CD14-positive monocyte (primary cell): ENCODE results near the gene KLHDC7B. TPM values are rescaled to one million over a fixed set of nuclear protein-coding genes. Genes with fewer than 3 reads are reported as not detected.
A peak's percentile ranks its signal among the peaks of the same experiment; 100 is the strongest.

ENCODE experiments used
- DNase-seq, 3 donors: peaks; one replicate each; pipeline ENCODE4 v3.0.0-alpha.2; 2011 to 2022
- H2AFZ ChIP-seq: 2 replicates; pipeline ENCODE4 v1.6.0; 2012; ENCODE audit warnings: mild to moderate bottlenecking, low read depth, low read length, inconsistent platforms; ENCODE audit not compliant: insufficient read depth, poor library complexity, severe bottlenecking
- H3K27ac ChIP-seq, 2 donors: 1 replicate in 1 of 2; 2 replicates in 1 of 2; pipeline ENCODE4 v1.5.1; 2012 to 2013; ENCODE audit warnings: low read length in 2 of 2, control low read depth in 1 of 2, inconsistent platforms in 1 of 2, low read depth in 1 of 2, mild to moderate bottlenecking in 1 of 2
- H3K27me3 ChIP-seq, 2 donors: one replicate each; pipeline versions ENCODE4 v1.6.0 to v1.6.1; 2011 to 2013; ENCODE audit warnings: low read length in 2 of 2; ENCODE audit not compliant: control insufficient read depth in 2 of 2, insufficient read depth in 2 of 2
- H3K36me3 ChIP-seq, 2 donors: replicated peaks in 1 of 2; 1 replicate in 1 of 2; 2 replicates in 1 of 2; pipeline versions ENCODE4 v1.5.1 to v1.6.1; 2012 to 2013; ENCODE audit warnings: low read length in 2 of 2, control low read depth in 1 of 2, inconsistent platforms in 1 of 2, mild to moderate bottlenecking in 1 of 2; ENCODE audit not compliant: insufficient read depth in 2 of 2, control insufficient read depth in 1 of 2
- H3K4me1 ChIP-seq, 2 donors: 1 replicate in 1 of 2; 2 replicates in 1 of 2; pipeline versions ENCODE4 v1.5.1 to v1.6.1; 2012 to 2013; ENCODE audit warnings: low read length in 2 of 2, control low read depth in 1 of 2, inconsistent platforms in 1 of 2, mild to moderate bottlenecking in 1 of 2, moderate library complexity in 1 of 2; ENCODE audit not compliant: insufficient read depth in 2 of 2, control insufficient read depth in 1 of 2
- H3K4me2 ChIP-seq: replicated peaks from 2 replicates; pipeline ENCODE3; 2012; ENCODE audit warnings: low read length, moderate library complexity, mild to moderate bottlenecking; ENCODE audit not compliant: poor library complexity, severe bottlenecking; ENCODE audit errors: extremely low read depth
- H3K4me3 ChIP-seq, 3 experiments: fragments of 200-600 bp in 1 of 3; sonication (generic) in 1 of 3; replicated peaks in 1 of 3; 1 replicate in 2 of 3; 2 replicates in 1 of 3; pipeline ENCODE4 v1.5.1; 2011 to 2013; ENCODE audit warnings: low read length in 3 of 3, mild to moderate bottlenecking in 3 of 3, control low read depth in 2 of 3, low read depth in 2 of 3, inconsistent platforms in 1 of 3, moderate library complexity in 1 of 3
- H3K79me2 ChIP-seq: 2 replicates; pipeline ENCODE4 v1.6.0; 2012; ENCODE audit warnings: mild to moderate bottlenecking, control low read depth, inconsistent platforms, low read length, moderate library complexity; ENCODE audit not compliant: insufficient read depth
- H3K9ac ChIP-seq: 2 replicates; pipeline ENCODE4 v1.6.0; 2017; ENCODE audit warnings: low read length, mild to moderate bottlenecking; ENCODE audit not compliant: insufficient read depth, poor library complexity, severe bottlenecking
- H3K9me3 ChIP-seq, 2 donors: replicated peaks in 1 of 2; 1 replicate in 1 of 2; 2 replicates in 1 of 2; pipeline versions ENCODE4 v1.5.1 to v1.6.1; 2012 to 2013; ENCODE audit warnings: low read length in 2 of 2, control low read depth in 1 of 2; ENCODE audit not compliant: control insufficient read depth in 1 of 2, insufficient read depth in 1 of 2
- H4K20me1 ChIP-seq: 2 replicates; pipeline ENCODE4 v1.6.0; 2012; ENCODE audit warnings: mild to moderate bottlenecking, low read length, control low read depth, moderate library complexity; ENCODE audit not compliant: insufficient read depth
- H3K27ac Mint-ChIP-seq, 7 donors: one replicate each; pipeline ENCODE4 v1.8.0; 2020; ENCODE audit warnings: mild to moderate bottlenecking in 7 of 7, mixed read lengths in 7 of 7, moderate library complexity in 6 of 7, inconsistent platforms in 2 of 7
- H3K27me3 Mint-ChIP-seq, 3 donors: one replicate each; pipeline ENCODE4 v1.8.0; 2021 to 2022; ENCODE audit warnings: low read depth in 3 of 3, mild to moderate bottlenecking in 3 of 3, mixed read lengths in 3 of 3, moderate library complexity in 3 of 3, inconsistent platforms in 1 of 3
- H3K36me3 Mint-ChIP-seq, 2 donors: one replicate each; pipeline ENCODE4 v1.8.0; 2020; ENCODE audit warnings: mixed read lengths in 2 of 2, inconsistent platforms in 1 of 2, mild to moderate bottlenecking in 1 of 2
- H3K4me1 Mint-ChIP-seq: one replicate; pipeline ENCODE4 v1.8.0; 2020; ENCODE audit warnings: mild to moderate bottlenecking, mixed read lengths
- H3K4me3 Mint-ChIP-seq, 2 donors: one replicate each; pipeline ENCODE4 v1.8.0; 2020; ENCODE audit warnings: mild to moderate bottlenecking in 2 of 2, mixed read lengths in 2 of 2, moderate library complexity in 1 of 2
- H3K9me3 Mint-ChIP-seq, 7 donors: one replicate each; pipeline ENCODE4 v1.8.0; 2020 to 2022; ENCODE audit warnings: mixed read lengths in 7 of 7, mild to moderate bottlenecking in 6 of 7, moderate library complexity in 6 of 7, inconsistent platforms in 2 of 7
- CTCF ChIP-seq: fragments of 200-600 bp; IDR thresholded peaks from one replicate; pipeline ENCODE4 v1.8.0; 2022; ENCODE audit warnings: antibody characterized with exemption, mild to moderate bottlenecking
- WGBS: methylation state at CpG from one replicate; pipeline ENCODE4 v1.1.5; 2013; ENCODE audit warnings: missing lambda C conversion rate; ENCODE audit not compliant: insufficient coverage; 5-methylcytosine and 5-hydroxymethylcytosine counted together
- intact Hi-C, 2 donors: fragments of 100-400 bp; cut with micrococcal nuclease; formaldehyde crosslinking; loops; one replicate each; pipeline versions ENCODE4 v1.15.0 to v1.15.1; 2023
- polyA plus RNA-seq, 3 donors: library from polyadenylated mRNA; depleted of rRNA in 1 of 3; unstranded in 2 of 3; stranded (reverse) in 1 of 3; fragments of 300-500 nt in 2 of 3; fragments of >200 nt in 1 of 3; fragmentation: Illumina TruSeq in 2 of 3; gene quantifications; 1 replicate in 2 of 3; 2 replicates in 1 of 3; pipeline ENCODE4 v1.2.3, GENCODE V29; 2012 to 2021

The KLHDC7B gene
- polyA plus RNA-seq, 3 donors: 0.88 to 4.3 (median 1.4) TPM

DNA sequence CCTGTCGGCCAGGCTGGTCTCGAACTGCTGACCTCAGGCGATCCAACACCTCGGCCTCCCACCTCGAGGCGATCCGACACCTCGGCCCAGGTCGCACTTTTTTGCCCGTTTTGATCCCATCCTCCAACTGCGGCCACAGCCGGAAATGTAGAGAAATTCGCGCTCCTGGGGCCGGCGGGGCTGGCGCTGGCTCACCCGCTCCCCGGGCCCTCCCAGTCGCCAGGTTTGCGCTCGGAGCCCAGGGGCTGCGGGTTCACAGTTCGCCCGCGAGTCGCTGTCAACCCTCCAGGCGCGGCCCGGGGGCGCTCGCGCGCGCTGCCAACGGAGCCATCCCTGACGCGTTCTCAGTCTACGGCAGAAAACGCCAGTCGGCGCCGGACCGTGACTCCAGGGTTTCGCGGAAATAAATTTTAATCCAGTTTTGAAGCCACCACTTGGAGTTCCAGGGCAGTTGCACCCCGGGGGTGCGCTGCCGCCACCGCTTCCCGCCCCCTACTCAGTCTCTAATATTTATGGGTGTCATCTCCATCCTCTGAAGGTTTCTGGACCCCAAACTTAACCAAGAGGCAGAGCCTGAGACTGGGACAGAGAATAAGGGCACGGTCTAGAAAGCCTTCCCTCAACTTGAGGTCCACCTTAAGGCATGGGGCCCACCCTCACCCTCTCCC lies 1.5 kb upstream of the KLHDC7B start:
- intact Hi-C loops: loop anchor here (2.0 kb wide), 2 partner anchors 17 to 19 kb away; partner anchors contain the start of gene SYCE3 (in 1 of the 2)
- H3K79me2 ChIP-seq: peaks cover 13% of the 10 kb centered on the region
- peaks cover 66% of the 10 kb centered on the region for H3K4me1 Mint-ChIP-seq
- peak overlapping the region; percentile 81 for H3K4me2 ChIP-seq
- no peaks in the 10 kb centered on the region for H3K36me3 ChIP-seq
- H3K9ac ChIP-seq: peak overlapping the region; percentile 73
- DNase-seq: peak; percentile 86 to 89 (median 86)
- no peaks in the 10 kb centered on the region for H4K20me1 ChIP-seq
- peaks cover 0 to 3% (median 0%) of the 10 kb centered on the region in 7 donors for H3K9me3 Mint-ChIP-seq
- peaks cover 78 to 96% of the 10 kb centered on the region in 2 donors for H3K4me1 ChIP-seq
- H3K4me3 Mint-ChIP-seq: peak overlapping the region; percentile 72 to 79
- H3K27ac Mint-ChIP-seq: peak overlapping the region; percentile 97 to 100 (median 99)
- H3K27me3 Mint-ChIP-seq: peaks cover 1 to 20% (median 3%) of the 10 kb centered on the region in 3 donors
- H3K27ac ChIP-seq: peak overlapping the region; percentile 99 to 100
- peak; percentile 76 for TF ChIP-seq CTCF
- peak overlapping the region; percentile 18 to 73 (median 34) for H3K4me3 ChIP-seq
- peaks cover 2 to 5% of the 10 kb centered on the region in 2 donors for H3K36me3 Mint-ChIP-seq
- 3% methylated on average over 46 of the region's 52 CpGs for WGBS
- H3K9me3 ChIP-seq: no peaks in the 10 kb centered on the region
- H2AFZ ChIP-seq: peak overlapping the region; percentile 61
- no peaks in the 10 kb centered on the region for H3K27me3 ChIP-seq

DNA sequence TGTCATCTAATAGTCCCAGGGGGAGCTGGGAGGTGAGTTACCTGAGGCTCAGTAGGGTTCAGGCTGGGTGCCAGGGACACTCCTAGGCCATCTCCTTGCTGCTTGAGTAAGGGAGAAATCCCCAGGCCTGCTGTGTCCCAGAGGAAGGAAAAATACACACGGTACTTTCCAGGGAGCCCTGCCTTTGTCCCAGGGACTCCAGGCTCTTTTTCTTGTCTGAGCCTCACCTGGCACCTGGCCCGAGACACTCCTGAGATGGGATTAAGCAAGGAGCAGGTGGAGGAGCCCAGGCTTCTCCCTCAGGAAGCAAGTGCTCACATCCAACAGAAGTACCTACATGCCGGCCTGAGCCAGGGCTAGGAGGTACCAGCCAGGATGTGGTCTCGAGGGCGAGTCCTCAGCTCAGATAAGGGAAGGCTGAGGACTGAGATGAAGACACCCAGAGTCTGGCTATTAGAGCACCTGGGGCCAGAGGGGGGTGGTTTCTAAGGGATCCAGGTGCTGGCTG lies 899 bp upstream of the KLHDC7B start:
- Histone ChIP-seq H3K27me3 (no peaks in the 10 kb centered on the region), H3K79me2 (peaks cover 16% of the 10 kb centered on the region), H3K4me2 (peak overlapping the region; percentile 81), H3K36me3 (no peaks in the 10 kb centered on the region), H3K4me3 (peak overlapping the region; percentile 18 to 73 (median 34)), H2AFZ (peak overlapping the region; percentile 61), H3K9ac (peak overlapping the region; percentile 73), H3K9me3 (no peaks in the 10 kb centered on the region), H3K4me1 (peaks cover 80 to 97% of the 10 kb centered on the region in 2 donors), H4K20me1 (no peaks in the 10 kb centered on the region), H3K27ac (peak overlapping the region; percentile 99 to 100)
- H3K27ac Mint-ChIP-seq: peak overlapping the region; percentile 97 to 100 (median 99)
- peaks cover 0 to 3% (median 0%) of the 10 kb centered on the region in 7 donors for H3K9me3 Mint-ChIP-seq
- H3K36me3 Mint-ChIP-seq: peaks cover 3 to 5% of the 10 kb centered on the region in 2 donors
- H3K4me3 Mint-ChIP-seq: peak overlapping the region; percentile 72 to 79
- peaks cover 1 to 22% (median 3%) of the 10 kb centered on the region in 3 donors for H3K27me3 Mint-ChIP-seq
- H3K4me1 Mint-ChIP-seq: peaks cover 65% of the 10 kb centered on the region
- TF ChIP-seq CTCF: no peak
- 44% methylated on average over 4 of the region's 5 CpGs for WGBS
- intact Hi-C loops: loop anchor here (2.0 to 5.0 kb wide), 3 partner anchors 16 to 38 kb away; partner anchors contain the start of genes CHKB (in 1 of the 2) and SYCE3 (in 1 of the 2)
- DNase-seq: peak in 1 of 3 donors; percentile 42
